ENCODE results near the gene MORN1.

The MORN1 gene

GRCh38 chr1:2373551-2374251, 17.7 kb downstream of the MORN1 start:
- DNase-seq (ENCODE audit: low read depth in 2 of 2): no peak

- DNase-seq (ENCODE audit: low read depth in 2 of 2): no peak
These were observed 18.5 kb downstream of the MORN1 start for GRCh38 chr1:2372551-2373490.

GRCh38 chr1:2368053-2368744, 23.2 kb downstream of the MORN1 start:
- no peak for DNase-seq (ENCODE audit: low read depth in 2 of 2)

- no peak for DNase-seq (ENCODE audit: low read depth in 2 of 2)
These were observed 27.4 kb downstream of the MORN1 start for GRCh38 chr1:2363847-2364513.

- DNase-seq (ENCODE audit: low read depth in 2 of 2): no peak
These were observed 30.6 kb downstream of the MORN1 start for GRCh38 chr1:2360588-2361364.

- no peak for DNase-seq (ENCODE audit: low read depth in 2 of 2)
These were observed 32.4 kb downstream of the MORN1 start for GRCh38 chr1:2358651-2359640.

- no peak for DNase-seq (ENCODE audit: low read depth in 2 of 2)
These were observed 33.3 kb downstream of the MORN1 start for GRCh38 chr1:2358072-2358471.

GRCh38 chr1:2356911-2357845, 34.2 kb downstream of the MORN1 start:
- no peak for DNase-seq (ENCODE audit: low read depth in 2 of 2)

- no peak for DNase-seq (ENCODE audit: low read depth in 2 of 2)
These were observed 35.0 kb downstream of the MORN1 start for GRCh38 chr1:2356401-2356800.

- no peak for DNase-seq (ENCODE audit: low read depth in 2 of 2)
These were observed 35.7 kb downstream of the MORN1 start for GRCh38 chr1:2355373-2356261.

- DNase-seq (ENCODE audit: low read depth in 2 of 2): no peak
These were observed 36.6 kb downstream of the MORN1 start for GRCh38 chr1:2354511-2355372.

GRCh38 chr1:2353551-2354438, 37.6 kb downstream of the MORN1 start:
- no peak for DNase-seq (ENCODE audit: low read depth in 2 of 2)

GRCh38 chr1:2352897-2353550, 38.3 kb downstream of the MORN1 start:
- no peak for DNase-seq (ENCODE audit: low read depth in 2 of 2)

GRCh38 chr1:2352341-2352896, 38.9 kb downstream of the MORN1 start:
- no peak for DNase-seq (ENCODE audit: low read depth in 2 of 2)

- no peak for DNase-seq (ENCODE audit: low read depth in 2 of 2)
These were observed 39.6 kb downstream of the MORN1 start for GRCh38 chr1:2351723-2352122.
